Measurements from ENCODE around the gene KMT2C. TPM values are rescaled to one million over a fixed set of nuclear protein-coding genes. Genes with fewer than 3 reads are reported as not detected.
"Not testable (repeated sequence)": the region's sequence is repeated elsewhere in the genome, so short reads cannot be mapped to it uniquely, and the experiment has no call there.

The KMT2C gene
- total and polyA plus RNA-seq, 2 of the 8 experiments (the other 6 are each of a cell fraction or from before 2014, with no cell fraction given): 9.1 to 40.8 TPM

DNA sequence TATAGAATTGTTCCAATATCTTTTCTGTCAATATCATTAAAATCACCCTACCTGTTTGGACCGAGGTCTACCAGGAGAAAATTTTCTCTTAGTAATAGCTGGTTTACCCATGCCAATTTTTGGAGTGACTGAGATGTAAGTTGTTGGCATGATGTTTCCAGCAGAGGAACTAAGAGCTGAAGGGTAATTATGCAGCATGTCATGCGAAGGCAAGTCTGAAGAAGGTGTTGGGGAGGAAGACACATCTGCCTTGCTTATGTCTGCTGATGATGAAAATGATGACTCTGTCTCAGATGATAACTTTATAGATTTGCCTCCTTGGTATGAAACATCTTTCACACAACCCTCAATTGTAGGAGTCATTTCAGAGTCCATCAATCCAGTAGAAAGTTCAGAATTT lies 188.0 kb downstream of the KMT2C start:
- H3K23me2 ChIP-seq (ENCODE audit: low read depth, low read length); H3K79me1 ChIP-seq (ENCODE audit: low read depth, low read length); H2BK5ac ChIP-seq (ENCODE audit: low read depth, low read length); H3K9me3 ChIP-seq (ENCODE audit: insufficient read depth in 2 of 2, low read depth in 1 of 2, low read length in 1 of 2); H4K8ac ChIP-seq (ENCODE audit: extremely low read depth, insufficient read depth, low read length); H4K20me1 ChIP-seq (replicated peaks in 1 of 2; ENCODE audit: control insufficient read depth in 1 of 2, insufficient read depth in 2 of 2, low read length in 2 of 2); H3K4me2 ChIP-seq (ENCODE audit: insufficient read depth in 1 of 2, low read depth in 2 of 2, low read length in 2 of 2); H3K27ac ChIP-seq (ENCODE audit: low read depth, low read length); CTCF ChIA-PET (ENCODE audit: partially characterized antibody); H2BK15ac ChIP-seq (ENCODE audit: low read length); H3K9ac ChIP-seq (replicated peaks in 1 of 4; ENCODE audit: extremely low read depth in 1 of 4, low read depth in 3 of 4, low read length in 3 of 4); H3K36me3 ChIP-seq (ENCODE audit: control insufficient read depth in 2 of 4, insufficient read depth in 4 of 4, low read length in 3 of 4); H3K56ac ChIP-seq (replicated peaks; ENCODE audit: insufficient read length, low read depth, low read length); H2BK120ac ChIP-seq (replicated peaks; ENCODE audit: low read depth, low read length); H3K27me3 ChIP-seq (replicated peaks in 1 of 4; ENCODE audit: control insufficient read depth in 3 of 4, extremely low read depth in 1 of 4, insufficient read depth in 3 of 4, low read length in 3 of 4); POLR2A ChIA-PET (ENCODE audit: partially characterized antibody); H3K79me2 ChIP-seq (ENCODE audit: control insufficient read depth in 1 of 2, insufficient read depth in 2 of 2, low read length in 2 of 2); H3K4ac ChIP-seq (replicated peaks; ENCODE audit: insufficient read length, low read depth, low read length); H4K91ac ChIP-seq (replicated peaks; ENCODE audit: insufficient read length, low read length); H3K18ac ChIP-seq (ENCODE audit: extremely low read depth, low read length); H3K14ac ChIP-seq (ENCODE audit: insufficient read length); DNase-seq (ENCODE audit: low read depth in 1 of 2, low spot score in 2 of 2); H3K23ac ChIP-seq (ENCODE audit: insufficient read length); H3K4me1 ChIP-seq (replicated peaks in 1 of 4; ENCODE audit: control insufficient read depth in 3 of 4, insufficient read depth in 4 of 4, low read length in 3 of 4); H2BK20ac ChIP-seq (ENCODE audit: low read length); H2AFZ ChIP-seq (ENCODE audit: low read length); H2AK5ac ChIP-seq (ENCODE audit: low read depth, low read length); H2BK12ac ChIP-seq (ENCODE audit: low read depth, low read length); H4K5ac ChIP-seq (ENCODE audit: insufficient read length, low read depth, low read length); H3K4me3 ChIP-seq (ENCODE audit: extremely low read depth in 1 of 4, insufficient read depth in 2 of 4, low read depth in 3 of 4, low read length in 4 of 4): not testable (repeated sequence)
- WGBS, 2 experiments (ENCODE audit: extremely low coverage in 1 of 2, insufficient coverage in 1 of 2, insufficient read length in 1 of 2, insufficient replicate concordance in 2 of 2, low coverage in 1 of 2, low lambda C conversion rate in 2 of 2, missing lambda C conversion rate in 1 of 2): 85% methylated on average over 2 of the region's 2 CpGs; no CpG with 5 or more reads in 1 of the 2 experiments
- peak; percentile 95 for FAIRE-seq

DNA sequence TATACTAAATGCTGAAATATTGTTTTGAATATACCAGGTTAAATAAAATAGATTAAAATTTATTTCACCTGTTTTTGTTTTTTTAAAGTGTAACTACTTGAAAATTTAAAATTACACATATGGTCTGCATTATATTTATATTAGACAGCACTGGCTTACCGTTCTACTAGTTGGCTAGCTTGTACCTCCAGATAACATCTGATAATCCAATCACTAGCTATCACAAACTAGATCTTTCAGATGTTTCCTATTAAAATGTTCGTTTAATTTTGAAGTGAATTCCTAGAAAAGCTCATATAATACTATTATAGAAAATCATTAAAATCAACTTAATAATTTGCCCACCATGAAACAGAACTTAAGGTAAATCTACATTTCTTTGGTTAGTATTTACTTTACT lies 190.4 kb downstream of the KMT2C start:
- H3K9ac ChIP-seq (replicated peaks in 1 of 4; ENCODE audit: extremely low read depth in 1 of 4, low read depth in 3 of 4, low read length in 3 of 4); H3K79me2 ChIP-seq (ENCODE audit: control insufficient read depth in 1 of 2, insufficient read depth in 2 of 2, low read length in 2 of 2); H2BK120ac ChIP-seq (replicated peaks; ENCODE audit: low read depth, low read length); H3K14ac ChIP-seq (ENCODE audit: insufficient read length); H4K8ac ChIP-seq (ENCODE audit: extremely low read depth, insufficient read depth, low read length); POLR2A ChIA-PET (ENCODE audit: partially characterized antibody); H2AK5ac ChIP-seq (ENCODE audit: low read depth, low read length); H3K79me1 ChIP-seq (ENCODE audit: low read depth, low read length); H3K23ac ChIP-seq (ENCODE audit: insufficient read length); H3K36me3 ChIP-seq (ENCODE audit: control insufficient read depth in 2 of 4, insufficient read depth in 4 of 4, low read length in 3 of 4); H4K5ac ChIP-seq (ENCODE audit: insufficient read length, low read depth, low read length); H4K20me1 ChIP-seq (replicated peaks in 1 of 2; ENCODE audit: control insufficient read depth in 1 of 2, insufficient read depth in 2 of 2, low read length in 2 of 2); H3K27me3 ChIP-seq (replicated peaks in 1 of 4; ENCODE audit: control insufficient read depth in 3 of 4, extremely low read depth in 1 of 4, insufficient read depth in 3 of 4, low read length in 3 of 4); H3K23me2 ChIP-seq (ENCODE audit: low read depth, low read length); H3K4me2 ChIP-seq (ENCODE audit: insufficient read depth in 1 of 2, low read depth in 2 of 2, low read length in 2 of 2); H3K4me1 ChIP-seq (replicated peaks in 1 of 4; ENCODE audit: control insufficient read depth in 3 of 4, insufficient read depth in 4 of 4, low read length in 3 of 4); H3K4ac ChIP-seq (replicated peaks; ENCODE audit: insufficient read length, low read depth, low read length); H3K4me3 ChIP-seq (ENCODE audit: extremely low read depth in 1 of 4, insufficient read depth in 2 of 4, low read depth in 3 of 4, low read length in 4 of 4); H2BK15ac ChIP-seq (ENCODE audit: low read length); H2BK5ac ChIP-seq (ENCODE audit: low read depth, low read length); H2BK20ac ChIP-seq (ENCODE audit: low read length); FAIRE-seq; H2AFZ ChIP-seq (ENCODE audit: low read length); H3K9me3 ChIP-seq (ENCODE audit: insufficient read depth in 2 of 2, low read depth in 1 of 2, low read length in 1 of 2); CTCF ChIA-PET (ENCODE audit: partially characterized antibody); H3K56ac ChIP-seq (replicated peaks; ENCODE audit: insufficient read length, low read depth, low read length); H4K91ac ChIP-seq (replicated peaks; ENCODE audit: insufficient read length, low read length); H3K18ac ChIP-seq (ENCODE audit: extremely low read depth, low read length); H2BK12ac ChIP-seq (ENCODE audit: low read depth, low read length); H3K27ac ChIP-seq (ENCODE audit: low read depth, low read length); DNase-seq (ENCODE audit: low read depth in 1 of 2, low spot score in 2 of 2): not testable (repeated sequence)
- 88% methylated on average over 2 of the region's 2 CpGs; no CpG with 5 or more reads in 1 of the 2 experiments for WGBS, 2 experiments (ENCODE audit: extremely low coverage in 1 of 2, insufficient coverage in 1 of 2, insufficient read length in 1 of 2, insufficient replicate concordance in 2 of 2, low coverage in 1 of 2, low lambda C conversion rate in 2 of 2, missing lambda C conversion rate in 1 of 2)

Measured in H1 (cell line).